Esophagus squamous epithelium (tissue), 5 donors: ENCODE data around the gene NUS1. TPM values are rescaled to one million over a fixed set of nuclear protein-coding genes. Genes with fewer than 3 reads are reported as not detected.

Experiments used
- DNase-seq: peaks from one replicate; lab custom pipeline; 2025; lab: John Stamatoyannopoulos, UW
- H3K27ac ChIP-seq, 4 donors: fragments of 200-600 bp; sonication (generic); one replicate each; pipeline ENCODE4 v1.5.1; 2016 to 2019; ENCODE audit warnings: mild to moderate bottlenecking in 1 of 4
- H3K27me3 ChIP-seq, 4 donors: fragments of 200-600 bp; sonication (generic); 1 replicate in 3 of 4; 2 replicates in 1 of 4; pipeline versions ENCODE4 v1.5.1 to v1.6.0; 2017 to 2021; ENCODE audit warnings: antibody characterized with exemption in 1 of 4
- H3K36me3 ChIP-seq, 3 donors: fragments of 200-600 bp; sonication (generic); one replicate each; pipeline ENCODE4 v1.5.1; 2016 to 2019
- H3K4me1 ChIP-seq, 3 donors: fragments of 200-600 bp; sonication (generic); one replicate each; pipeline ENCODE4 v1.5.1; 2017 to 2019
- H3K4me3 ChIP-seq, 4 donors: fragments of 200-600 bp; sonication (generic); 1 replicate in 3 of 4; 2 replicates in 1 of 4; pipeline ENCODE4 v1.5.1; 2016 to 2019; ENCODE audit warnings: mild to moderate bottlenecking in 2 of 4, moderate library complexity in 1 of 4
- H3K9me3 ChIP-seq, 3 donors: fragments of 200-600 bp; sonication (generic); one replicate each; pipeline ENCODE4 v1.5.1; 2016 to 2019
- CTCF ChIP-seq, 6 experiments: fragments of 450-650 bp in 4 of 6; fragments of 200-600 bp in 2 of 6; sonication (generic) in 2 of 6; IDR thresholded peaks; one replicate each; pipeline ENCODE4 v1.5.1; 2016 to 2019; ENCODE audit warnings: antibody characterized with exemption in 6 of 6, mild to moderate bottlenecking in 4 of 6, moderate library complexity in 4 of 6
- POLR2A ChIP-seq, 4 donors: fragments of 450-650 bp; IDR thresholded peaks; one replicate each; pipeline ENCODE4 v1.6.1; 2017; ENCODE audit warnings: antibody characterized with exemption in 4 of 4, mild to moderate bottlenecking in 4 of 4, moderate library complexity in 3 of 4
- WGBS, 2 donors: methylation state at CpG; one replicate each; pipeline ENCODE4 v1.1.5; 2018; 5-methylcytosine and 5-hydroxymethylcytosine counted together
- intact Hi-C: fragments of 100-400 bp; cut with DNase I; formaldehyde crosslinking; loops from one replicate; pipeline ENCODE4 v1.15.0; 2022
- total RNA-seq, 4 donors: library from RNA; depleted of rRNA; stranded (reverse); fragments of >200 nt; gene quantifications; one replicate each; pipeline ENCODE4 v1.1.0, GENCODE V29; 2016
- donor health status: DM: yes; HTN: yes; CAD: no.

NUS1 gene
- total RNA-seq, 4 donors from 2014 or later, result 10.4 to 29.3 (median 17.3) TPM

- no peaks in the 10 kb centered on the region for H3K9me3 ChIP-seq
- WGBS, 2 donors, result 54 to 70% methylated on average over 6 of the region's 6 CpGs
- peak overlapping the region; percentile 65 to 87 (median 82) for H3K27ac ChIP-seq
- no peaks in the 10 kb centered on the region for H3K27me3 ChIP-seq
- H3K36me3 ChIP-seq, result no peaks in the 10 kb centered on the region
- no peak for TF ChIP-seq CTCF (IDR thresholded peaks at IDR 0.05)
- TF ChIP-seq POLR2A (IDR thresholded peaks at IDR 0.05), result no peak
- intact Hi-C loops, result no loop called here
- DNase-seq, result no peak
- peak overlapping the region; percentile 54 to 85 (median 62) for H3K4me3 ChIP-seq
- H3K4me1 ChIP-seq, result peaks cover 20 to 65% (median 27%) of the 10 kb centered on the region in 3 donors
Measured at GRCh38 chr6:117676577-117677218, 1.4 kb downstream of the NUS1 start.

GRCh38 chr6:117677553-117678141 is 2.4 kb downstream of the NUS1 start:
- TF ChIP-seq CTCF (IDR thresholded peaks at IDR 0.05), result no peak
- TF ChIP-seq POLR2A (IDR thresholded peaks at IDR 0.05), result no peak
- H3K9me3 ChIP-seq, result no peaks in the 10 kb centered on the region
- intact Hi-C loops, result no loop called here
- no peak for DNase-seq
- H3K36me3 ChIP-seq, result no peaks in the 10 kb centered on the region
- WGBS, 2 donors, result 24 to 39% methylated on average over 5 of the region's 5 CpGs
- H3K27me3 ChIP-seq, result no peaks in the 10 kb centered on the region
- peak overlapping the region in 2 of 4 donors; percentile 1 to 67 for H3K4me3 ChIP-seq
- H3K27ac ChIP-seq, result peak overlapping the region; percentile 20 to 65 (median 42)
- peaks cover 20 to 75% (median 27%) of the 10 kb centered on the region in 3 donors for H3K4me1 ChIP-seq

GRCh38 chr6:117681162-117681741 is 6.0 kb downstream of the NUS1 start:
- H3K9me3 ChIP-seq, result no peaks in the 10 kb centered on the region
- TF ChIP-seq POLR2A (IDR thresholded peaks at IDR 0.05), result no peak
- TF ChIP-seq CTCF (IDR thresholded peaks at IDR 0.05), result no peak
- no peak overlapping the region for H3K27ac ChIP-seq
- H3K4me1 ChIP-seq, result peaks cover 18 to 61% (median 19%) of the 10 kb centered on the region in 3 donors
- intact Hi-C loops, result no loop called here
- H3K36me3 ChIP-seq, result no peaks in the 10 kb centered on the region
- H3K4me3 ChIP-seq, result no peak overlapping the region
- no peaks in the 10 kb centered on the region for H3K27me3 ChIP-seq
- WGBS, 2 donors, result 45 to 58% methylated on average over 3 of the region's 3 CpGs
- no peak for DNase-seq

GRCh38 chr6:117684749-117685148 is 9.5 kb downstream of the NUS1 start:
- H3K27ac ChIP-seq, result no peak overlapping the region
- peaks cover 0 to 6% (median 0%) of the 10 kb centered on the region in 3 donors for H3K36me3 ChIP-seq
- TF ChIP-seq POLR2A (IDR thresholded peaks at IDR 0.05), result no peak
- TF ChIP-seq CTCF (IDR thresholded peaks at IDR 0.05), result no peak
- H3K4me3 ChIP-seq, result no peak overlapping the region
- intact Hi-C loops, result no loop called here
- DNase-seq, result no peak
- H3K27me3 ChIP-seq, result no peaks in the 10 kb centered on the region
- H3K9me3 ChIP-seq, result no peaks in the 10 kb centered on the region
- H3K4me1 ChIP-seq, result peaks cover 0 to 34% (median 4%) of the 10 kb centered on the region in 3 donors
- WGBS, 2 donors, result 92 to 95% methylated on average over 1 of the region's 1 CpG

GRCh38 chr6:117685359-117685758 is 10.1 kb downstream of the NUS1 start:
- Histone ChIP-seq H3K36me3 (peaks cover 0 to 6% (median 0%) of the 10 kb centered on the region in 3 donors), H3K27me3 (no peaks in the 10 kb centered on the region), H3K9me3 (no peaks in the 10 kb centered on the region), H3K4me3 (no peak overlapping the region), H3K4me1 (peaks cover 0 to 30% (median 4%) of the 10 kb centered on the region in 3 donors), H3K27ac (no peak overlapping the region)
- DNase-seq, result no peak
- WGBS, 2 donors, result 94 to 98% methylated on average over 2 of the region's 2 CpGs
- TF ChIP-seq POLR2A (IDR thresholded peaks at IDR 0.05) (no peak), CTCF (IDR thresholded peaks at IDR 0.05) (no peak)
- intact Hi-C loops, result no loop called here
